Endodermal cell (in vitro differentiated cells): ENCODE data around the gene ZNF304. TPM values are rescaled to one million over a fixed set of nuclear protein-coding genes. Genes with fewer than 3 reads are reported as not detected.
A peak's percentile ranks its signal among the peaks of the same experiment; 100 is the strongest.

Source experiments
- DNase-seq: peaks from one replicate; pipeline ENCODE4 v3.0.0-alpha.2; 2017
- H3K27ac ChIP-seq: 2 replicates; pipeline ENCODE4 v1.5.1; 2013; ENCODE audit warnings: mild to moderate bottlenecking, low read depth, low read length, moderate library complexity
- H3K27me3 ChIP-seq: 2 replicates; pipeline ENCODE4 v1.6.1; 2013; ENCODE audit warnings: mild to moderate bottlenecking, low read length, moderate library complexity; ENCODE audit not compliant: insufficient read depth, control insufficient read depth, poor library complexity, severe bottlenecking
- H3K36me3 ChIP-seq: 2 replicates; pipeline ENCODE4 v1.7.0; 2013; ENCODE audit warnings: mild to moderate bottlenecking, low read length, moderate library complexity; ENCODE audit not compliant: control insufficient read depth, insufficient read depth
- H3K4me1 ChIP-seq: one replicate; pipeline ENCODE4 v1.7.0; 2013; ENCODE audit warnings: low read length; ENCODE audit not compliant: control insufficient read depth, insufficient read depth
- H3K4me3 ChIP-seq: 2 replicates; pipeline ENCODE4 v1.5.1; 2013; ENCODE audit warnings: mild to moderate bottlenecking, low read length, moderate library complexity
- H3K9ac ChIP-seq: 2 replicates; pipeline ENCODE4 v1.6.1; 2013; ENCODE audit warnings: mild to moderate bottlenecking, low read length, moderate library complexity; ENCODE audit not compliant: poor library complexity, severe bottlenecking; ENCODE audit errors: extremely low read depth
- H3K9me3 ChIP-seq: 2 replicates; pipeline ENCODE4 v1.6.1; 2013; ENCODE audit warnings: mild to moderate bottlenecking, low read length, moderate library complexity; ENCODE audit not compliant: control insufficient read depth
- H3K27ac Mint-ChIP-seq: 2 replicates; pipeline ENCODE4 v1.8.0; 2020; ENCODE audit warnings: mixed read lengths
- H3K27me3 Mint-ChIP-seq: 2 replicates; pipeline ENCODE4 v1.8.0; 2021; ENCODE audit warnings: mild to moderate bottlenecking, mixed read lengths; ENCODE audit not compliant: insufficient read depth
- H3K36me3 Mint-ChIP-seq: 2 replicates; pipeline ENCODE4 v1.8.0; 2020; ENCODE audit warnings: low read depth, mixed read lengths
- H3K4me1 Mint-ChIP-seq: 2 replicates; pipeline ENCODE4 v1.8.0; 2020; ENCODE audit warnings: mixed read lengths
- H3K4me3 Mint-ChIP-seq: 2 replicates; pipeline ENCODE4 v1.8.0; 2020; ENCODE audit warnings: mild to moderate bottlenecking, moderate library complexity, mixed read lengths
- H3K9me3 Mint-ChIP-seq: 2 replicates; pipeline ENCODE4 v1.8.0; 2020; ENCODE audit warnings: mild to moderate bottlenecking, mixed read lengths
- CTCF ChIP-seq: fragments of 200-600 bp; sonication (generic); conservative IDR thresholded peaks from 2 replicates; pipeline ENCODE4 v1.5.0; 2021; ENCODE audit warnings: antibody characterized with exemption, mild to moderate bottlenecking
- WGBS, 2 experiments: methylation state at CpG; one replicate each; pipeline versions ENCODE4 v1.1.5 to v1.1.7; 2013; ENCODE audit warnings: missing lambda C conversion rate in 2 of 2, mixed read lengths in 1 of 2; ENCODE audit not compliant: insufficient coverage in 1 of 2, insufficient read length in 1 of 2; 5-methylcytosine and 5-hydroxymethylcytosine counted together
- total RNA-seq, 2 donors: library from RNA; stranded (reverse); fragmentation: NEBNext Ultra II Directional in 1 of 2; extraction: Animal tissue kit (Norgen Biotek cat#: 25700) in 1 of 2; gene quantifications; 2 replicates in 1 of 2; 3 replicates in 1 of 2; pipeline ENCODE4 v1.2.1, GENCODE V29; 2021

The ZNF304 gene
- total RNA-seq, 2 donors from 2014 or later = 11.6 to 12.3 TPM

GRCh38 chr19:57314146-57314545 lies 36.9 kb upstream of the ZNF304 start:
- Histone ChIP-seq H3K36me3 (no peaks in the 10 kb centered on the region), H3K27ac (no peak overlapping the region), H3K4me3 (no peak overlapping the region), H3K9ac (no peak overlapping the region), H3K9me3 (no peaks in the 10 kb centered on the region), H3K27me3 (peaks cover 70% of the 10 kb centered on the region), H3K4me1 (no peaks in the 10 kb centered on the region)
- Mint-ChIP-seq H3K9me3 (peaks cover 7% of the 10 kb centered on the region), H3K4me1 (no peaks in the 10 kb centered on the region), H3K4me3 (no peak overlapping the region), H3K36me3 (no peaks in the 10 kb centered on the region), H3K27me3 (peaks cover 75% of the 10 kb centered on the region), H3K27ac (no peak overlapping the region)
- no peak for TF ChIP-seq CTCF
- no peak for DNase-seq
- 76 to 84% methylated on average over 4 of the region's 4 CpGs for WGBS, 2 experiments

GRCh38 chr19:57317503-57317902 lies 33.6 kb upstream of the ZNF304 start:
- Histone ChIP-seq H3K36me3 (no peaks in the 10 kb centered on the region), H3K4me3 (no peak overlapping the region), H3K27me3 (peaks cover 58% of the 10 kb centered on the region), H3K4me1 (peaks cover 2% of the 10 kb centered on the region), H3K9ac (no peak overlapping the region), H3K9me3 (no peaks in the 10 kb centered on the region), H3K27ac (no peak overlapping the region)
- Mint-ChIP-seq H3K4me3 (no peak overlapping the region), H3K27me3 (peaks cover 59% of the 10 kb centered on the region), H3K27ac (no peak overlapping the region), H3K9me3 (no peaks in the 10 kb centered on the region), H3K4me1 (peaks cover 10% of the 10 kb centered on the region), H3K36me3 (no peaks in the 10 kb centered on the region)
- peak; percentile 63 for DNase-seq
- TF ChIP-seq CTCF = no peak
- 36 to 57% methylated on average over 13 to 29 of the region's 29 CpGs for WGBS, 2 experiments

GRCh38 chr19:57319869-57320179 lies 31.2 kb upstream of the ZNF304 start:
- Mint-ChIP-seq H3K27ac (peak overlapping the region; percentile 94), H3K36me3 (peaks cover 13% of the 10 kb centered on the region), H3K9me3 (no peaks in the 10 kb centered on the region), H3K4me1 (peaks cover 12% of the 10 kb centered on the region), H3K4me3 (peak overlapping the region; percentile 83), H3K27me3 (peaks cover 36% of the 10 kb centered on the region)
- Histone ChIP-seq H3K27me3 (peaks cover 34% of the 10 kb centered on the region), H3K36me3 (peaks cover 14% of the 10 kb centered on the region), H3K4me3 (peak overlapping the region; percentile 91), H3K4me1 (peaks cover 2% of the 10 kb centered on the region), H3K9ac (peak overlapping the region; percentile 90), H3K9me3 (no peaks in the 10 kb centered on the region), H3K27ac (peak overlapping the region; percentile 55)
- no peak for TF ChIP-seq CTCF
- 3% methylated on average over 1 of the region's 1 CpG; no CpG with 5 or more reads in 1 of the 2 experiments for WGBS, 2 experiments
- DNase-seq = no peak
